Left renal pelvis (tissue), 4 donors: Measurements from ENCODE around the gene ZIC3. TPM values are rescaled to one million over a fixed set of nuclear protein-coding genes. Genes with fewer than 3 reads are reported as not detected.

Experiments
- DNase-seq, 4 donors: peaks; one replicate each; pipeline ENCODE4 v3.0.0-alpha.2; 2013; ENCODE audit warnings: low read depth in 4 of 4, low spot score in 3 of 4
- polyA plus RNA-seq, 4 donors: library from polyadenylated mRNA; unstranded; fragments of 120-200 nt; gene quantifications; one replicate each; pipeline ENCODE4 v1.2.1, GENCODE V29; 2013; ENCODE audit not compliant: insufficient read length in 4 of 4

ZIC3 gene
- polyA plus RNA-seq, 4 donors, result not detected

DNA sequence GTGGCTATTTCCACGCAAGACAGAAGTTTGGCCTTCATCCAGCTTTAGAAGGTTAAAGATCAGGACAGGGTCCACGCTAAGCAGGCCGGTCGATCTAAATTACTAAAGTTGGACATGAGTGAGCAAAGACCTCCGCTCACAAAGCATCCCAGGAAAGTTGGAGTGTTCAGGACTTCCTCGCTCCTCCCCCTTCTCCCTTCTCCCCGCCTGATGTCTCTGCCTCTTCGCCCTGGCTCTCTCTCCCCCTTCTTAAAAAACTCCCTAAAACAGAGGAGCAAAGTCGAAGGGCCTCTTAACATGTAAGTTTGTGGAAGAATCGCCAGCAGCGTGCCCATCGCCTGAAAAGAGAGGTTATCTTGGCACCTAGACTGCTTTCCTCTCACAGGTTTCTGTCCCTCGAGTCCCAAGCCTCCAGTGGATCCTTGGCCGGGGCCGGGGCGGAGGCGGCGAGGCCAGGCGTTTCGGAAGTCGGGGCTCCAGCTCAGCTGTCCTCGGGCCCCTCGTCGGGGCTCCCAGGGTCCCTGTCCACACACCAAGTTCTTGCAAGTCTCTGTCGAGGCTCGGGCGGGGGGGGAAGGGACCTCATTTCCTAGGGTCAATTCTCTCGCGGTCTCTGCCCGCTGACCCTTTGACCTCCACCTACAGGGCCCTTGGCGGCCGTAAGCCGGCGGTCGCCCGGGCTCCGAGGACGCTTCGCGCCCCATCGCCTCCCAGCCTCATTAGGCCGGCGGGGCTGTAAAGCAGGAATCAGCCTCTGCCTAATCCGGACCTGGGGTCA lies 7.6 kb downstream of the ZIC3 start:
- DNase-seq, result no peak

DNA sequence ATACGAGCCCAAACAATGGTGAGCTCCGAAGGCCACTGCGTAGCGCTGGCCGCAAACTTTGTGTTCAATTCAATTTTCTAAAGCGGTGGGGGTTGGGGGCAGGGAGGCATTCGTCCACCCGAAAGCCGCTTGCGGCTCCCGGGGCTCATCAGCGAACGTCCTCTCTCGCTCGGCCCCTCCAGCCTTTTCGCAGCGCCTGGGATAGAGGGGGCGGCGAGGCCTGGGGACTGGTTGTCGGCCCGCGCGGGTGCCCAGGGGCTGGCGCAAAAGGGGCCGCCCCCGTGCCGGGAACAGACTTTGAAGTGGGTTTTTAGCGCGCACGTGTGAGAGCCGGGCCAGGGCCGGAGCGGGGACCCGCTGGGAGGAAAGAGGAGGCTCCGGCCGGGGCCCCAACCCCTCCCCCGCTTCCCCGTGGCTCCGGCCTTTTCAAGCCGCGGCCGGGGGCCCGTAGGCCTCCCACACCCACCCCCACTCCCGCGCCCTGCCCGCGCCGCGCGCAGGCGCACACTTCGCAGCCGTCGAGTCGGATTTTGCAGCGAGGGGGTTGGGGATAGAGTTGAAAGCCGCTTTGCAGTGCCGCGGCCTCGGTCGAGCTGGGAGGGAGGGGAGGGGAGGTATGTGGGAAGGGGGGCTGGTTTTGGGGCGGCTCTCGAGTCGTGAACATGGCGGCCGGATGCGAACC lies 8.3 kb downstream of the ZIC3 start:
- DNase-seq, result no peak

DNA sequence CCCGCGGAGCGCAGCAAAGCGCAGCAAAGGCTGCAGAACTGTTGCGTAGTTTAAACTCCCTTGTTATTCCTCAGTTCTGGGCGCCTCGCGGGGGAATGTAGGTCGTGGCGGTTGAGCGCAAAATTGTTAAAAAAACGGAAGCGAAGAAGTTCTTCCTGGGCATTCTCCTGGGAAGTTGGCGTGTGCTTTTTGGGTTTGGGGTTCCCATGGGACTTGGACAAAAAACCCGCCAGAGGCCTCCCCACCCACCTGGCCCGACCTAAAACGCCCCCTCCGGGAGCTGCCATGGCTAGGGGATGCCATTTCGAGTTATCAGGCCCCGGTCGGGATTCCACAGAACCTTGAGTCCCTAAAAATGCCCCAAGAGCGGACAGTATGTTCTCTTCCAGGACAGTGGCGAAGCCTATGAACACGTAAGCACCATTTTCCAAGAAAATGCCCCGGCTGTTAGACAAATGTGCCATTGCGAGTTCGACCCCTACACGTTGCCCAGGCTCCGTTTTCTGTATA lies 8.9 kb downstream of the ZIC3 start:
- DNase-seq, result no peak

DNA sequence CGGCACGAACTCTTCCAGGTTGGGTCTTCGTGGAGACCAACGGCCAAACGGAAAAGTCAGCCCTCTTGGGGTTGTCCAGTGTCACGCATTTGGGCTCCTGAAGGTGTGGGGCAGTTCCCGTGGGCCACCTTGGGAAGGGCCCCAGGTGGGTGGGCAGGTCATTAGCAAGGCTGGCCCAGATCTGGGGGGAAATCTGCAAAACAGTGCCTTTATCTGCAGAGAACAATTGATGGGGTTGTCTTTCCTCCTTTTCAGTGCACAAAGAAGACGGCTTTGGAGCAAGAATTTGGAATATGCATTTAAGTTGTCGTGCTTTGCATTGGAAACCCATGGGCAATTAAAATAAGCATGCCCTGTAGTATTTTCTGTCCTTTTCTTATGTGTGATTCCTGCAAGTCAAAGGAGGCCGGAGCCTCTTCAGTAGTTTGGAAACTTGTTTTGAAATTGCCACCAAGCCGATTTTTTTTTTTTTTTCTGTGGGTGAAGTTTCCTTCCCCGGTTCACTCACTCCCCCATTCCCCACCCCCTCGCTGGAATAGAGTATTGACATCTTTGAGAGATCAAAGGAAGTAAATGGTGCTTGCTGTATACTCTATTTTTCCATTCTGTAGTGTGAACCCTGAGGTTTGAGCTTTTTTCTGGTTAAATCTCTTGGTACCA lies 9.8 kb downstream of the ZIC3 start:
- no peak for DNase-seq

DNA sequence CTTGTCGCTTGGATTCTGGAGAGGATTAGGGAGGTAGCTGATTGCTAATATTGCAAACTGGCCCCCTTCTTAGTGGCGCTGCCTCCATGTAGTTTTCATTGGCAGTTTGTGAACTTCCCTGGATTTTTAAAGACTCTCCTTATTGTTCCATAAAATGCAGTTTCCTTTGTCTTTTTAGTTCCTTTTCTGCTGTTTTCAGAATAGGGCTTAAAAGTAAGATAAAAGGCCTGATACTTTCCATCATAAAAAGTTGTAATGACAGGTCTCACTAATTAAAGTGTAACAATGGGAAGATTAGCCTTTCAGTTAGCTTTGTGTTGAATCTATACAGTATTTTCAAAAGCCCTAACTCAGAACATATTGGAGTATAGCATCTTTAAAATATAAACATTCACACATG lies 21.2 kb downstream of the ZIC3 start:
- no peak for DNase-seq

DNA sequence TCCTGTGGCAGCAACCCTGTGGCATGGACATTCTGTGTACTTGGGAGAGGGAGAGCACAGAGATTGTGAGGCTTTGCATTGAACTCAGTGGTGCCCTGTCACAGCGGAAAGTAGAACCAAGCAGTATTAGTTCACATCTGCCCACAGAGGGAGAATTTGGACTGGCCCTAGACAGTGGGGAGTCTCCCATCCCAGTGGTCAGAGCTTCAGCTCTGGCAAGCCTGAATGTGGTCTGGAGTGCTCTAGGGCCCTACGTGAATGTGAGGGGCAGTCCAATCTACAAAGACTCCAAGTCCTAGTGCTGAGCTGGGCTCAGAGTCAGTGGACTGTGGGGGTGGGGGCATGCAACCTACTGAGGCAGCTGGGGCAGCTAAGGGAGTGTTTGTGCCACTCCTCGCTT lies 34.8 kb downstream of the ZIC3 start:
- no peak for DNase-seq
